ENCODE results near the gene RNF152.
A peak's percentile ranks its signal among the peaks of the same experiment; 100 is the strongest.

The RNF152 gene, protein sequence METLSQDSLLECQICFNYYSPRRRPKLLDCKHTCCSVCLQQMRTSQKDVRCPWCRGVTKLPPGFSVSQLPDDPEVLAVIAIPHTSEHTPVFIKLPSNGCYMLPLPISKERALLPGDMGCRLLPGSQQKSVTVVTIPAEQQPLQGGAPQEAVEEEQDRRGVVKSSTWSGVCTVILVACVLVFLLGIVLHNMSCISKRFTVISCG

DNA sequence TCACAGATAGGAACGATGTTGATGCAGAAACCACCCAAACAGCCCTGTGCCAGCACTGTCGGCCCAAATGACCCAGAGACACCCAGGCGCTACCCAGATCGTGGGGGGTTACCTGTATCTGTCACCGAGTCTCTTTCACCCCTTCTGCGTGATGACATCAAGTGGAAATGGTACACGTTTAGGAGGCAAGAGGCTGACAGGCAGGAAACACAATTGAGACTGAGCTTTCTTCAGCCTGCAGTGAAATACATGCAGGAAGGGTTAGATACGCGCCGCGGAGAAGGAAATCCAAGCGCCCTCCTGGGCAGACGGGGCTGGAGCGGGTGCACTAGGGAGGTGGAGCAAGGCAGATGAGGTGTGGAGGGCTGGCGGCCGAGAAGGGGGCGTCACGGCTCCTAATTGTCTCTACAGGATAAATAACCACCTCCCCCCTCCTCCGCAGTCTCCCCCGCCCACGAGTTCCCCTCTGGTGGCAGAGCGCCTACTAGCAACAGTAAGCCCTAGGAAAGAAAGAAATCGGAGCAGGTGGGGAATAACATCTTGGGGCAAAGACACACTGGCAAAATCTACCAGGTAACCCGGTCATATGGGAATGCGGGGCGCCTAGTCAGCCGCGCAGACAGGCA lies at the start of gene RNF152:
TSS of gene RNF152 (minus strand) at position 325 of the 626 bp plus-strand sequence. CDS start 76,544 bp downstream, outside the sequence.
- peak; percentile 75 for DNase-seq

GRCh38 chr18:61941948-61942471 lies 49.2 kb upstream of the RNF152 start:
- no peak for DNase-seq

- DNase-seq, result no peak
Observed at GRCh38 chr18:61939046-61939674, 46.4 kb upstream of the RNF152 start.

DNA sequence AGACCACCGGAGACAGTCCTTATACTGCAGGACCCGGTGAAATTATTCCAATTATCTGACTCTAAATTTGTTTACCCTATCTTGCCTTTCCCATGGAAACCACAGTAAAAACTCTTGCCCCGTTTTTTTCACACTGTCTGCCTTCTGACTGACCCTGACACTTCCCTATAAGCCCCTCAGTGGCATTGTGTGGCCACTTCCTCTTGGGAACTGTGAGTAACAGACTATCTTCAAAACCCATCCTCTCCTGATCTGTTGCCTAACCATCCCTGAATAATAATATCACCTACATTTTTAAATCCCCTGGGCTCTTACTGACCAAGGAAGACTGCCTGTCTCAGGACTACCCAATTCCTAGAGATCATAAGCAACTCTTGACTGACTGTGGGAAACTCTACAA lies 42.6 kb upstream of the RNF152 start:
- DNase-seq, result no peak

DNA sequence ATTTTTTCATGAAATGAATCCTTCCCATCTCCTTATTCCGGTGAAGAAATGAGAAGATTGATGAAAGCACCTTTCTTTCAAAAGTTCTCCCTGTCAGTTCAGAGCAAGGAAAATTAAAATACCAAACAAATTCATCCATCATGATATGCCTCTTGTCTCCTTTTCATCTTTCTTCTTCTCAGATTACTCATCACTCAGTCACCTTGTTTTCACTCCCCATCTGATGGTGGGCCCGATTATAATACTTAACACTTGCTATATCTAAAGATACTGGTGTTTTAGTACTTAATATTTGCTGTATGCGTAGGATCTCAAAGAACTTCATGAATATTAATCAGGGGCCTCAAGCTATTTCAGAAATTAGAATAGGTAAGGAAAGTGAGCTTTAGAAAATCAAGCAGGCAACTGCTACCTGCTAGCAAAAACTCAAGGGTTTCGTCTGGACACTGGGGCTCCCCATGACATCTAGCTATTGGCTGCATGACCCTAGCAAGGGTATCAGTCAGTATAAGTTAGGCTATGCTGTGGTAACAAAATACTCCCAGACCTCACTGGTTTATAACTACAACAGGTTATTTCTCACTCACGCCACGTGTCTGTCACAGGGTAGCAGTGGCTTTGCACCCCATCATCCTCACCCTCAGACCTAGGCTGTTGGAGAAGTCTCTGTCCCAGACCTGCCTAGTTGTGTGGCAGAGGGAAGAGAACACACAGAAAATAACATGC lies 39.0 kb upstream of the RNF152 start:
- DNase-seq, result no peak

DNA sequence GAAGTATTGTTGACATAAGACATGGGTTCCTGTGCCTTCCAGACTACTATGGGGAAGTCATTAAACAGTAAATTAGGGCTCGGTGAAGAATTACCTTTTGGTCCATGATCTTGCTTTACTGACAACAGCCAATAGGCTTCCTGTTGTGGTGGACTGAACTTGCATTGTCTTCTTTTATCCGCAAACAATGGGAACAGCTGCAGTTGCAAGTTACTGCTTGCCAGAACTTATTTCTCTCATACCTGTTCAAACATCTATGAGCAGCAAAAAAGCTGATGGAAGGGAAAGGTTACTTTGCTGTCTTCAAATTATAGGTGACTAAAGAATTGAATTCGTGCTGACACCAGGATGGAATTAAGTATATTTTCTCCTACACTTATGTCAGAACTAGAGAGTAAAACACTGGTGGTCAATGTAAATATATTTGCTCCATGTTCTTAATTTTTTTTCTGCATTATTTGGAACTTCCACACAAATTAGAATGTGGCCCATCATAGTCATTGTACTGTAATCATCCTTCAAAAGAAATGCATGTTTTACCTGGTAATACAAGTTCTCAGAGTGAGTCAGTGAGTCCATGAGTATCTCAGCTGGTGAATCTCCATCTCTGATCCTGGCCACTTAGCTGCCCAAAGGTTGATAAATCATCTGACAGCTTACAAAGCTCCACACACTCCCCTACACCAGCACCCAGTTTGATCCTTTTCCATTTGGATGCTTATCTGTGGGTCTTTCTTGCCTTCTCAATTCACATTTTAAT lies 37.3 kb upstream of the RNF152 start:
- peak; percentile 10 for DNase-seq

DNA sequence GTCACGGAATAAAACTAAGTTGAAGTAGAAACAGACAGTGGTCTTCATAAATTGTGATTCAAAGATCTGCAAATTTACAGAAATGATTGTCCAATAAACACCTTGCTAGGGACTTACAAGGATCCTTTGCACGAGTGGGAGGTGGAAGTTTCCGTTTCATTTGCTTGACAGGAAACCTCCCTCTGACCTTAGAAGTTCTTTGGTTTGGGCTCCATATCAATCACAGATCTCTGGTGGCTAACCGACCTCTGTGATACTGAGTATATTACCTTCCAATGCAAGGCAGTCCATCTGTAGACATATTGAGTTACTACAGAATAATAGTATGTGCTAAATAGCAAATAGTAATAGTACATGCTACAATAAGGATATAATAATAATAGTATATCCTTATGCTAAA lies 33.7 kb upstream of the RNF152 start:
- DNase-seq, result no peak

DNA sequence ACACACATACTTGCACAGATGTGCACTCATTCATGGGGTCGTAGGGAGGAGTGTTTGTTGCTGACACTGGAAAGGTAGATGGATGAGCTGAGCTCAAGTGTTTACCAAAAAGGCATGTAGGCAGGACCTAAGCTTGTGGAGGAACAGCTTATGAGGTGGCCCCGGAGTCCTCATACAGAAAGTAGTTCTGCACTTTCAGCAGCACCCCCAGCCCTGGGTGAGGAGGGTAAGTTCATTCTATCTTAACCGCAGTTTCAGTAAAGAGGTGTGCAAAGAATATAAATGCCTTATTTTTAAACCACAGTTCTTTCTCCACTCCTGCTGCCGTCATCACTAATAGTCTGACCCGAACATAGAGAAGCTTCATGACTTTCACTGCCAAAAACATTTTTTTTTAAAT lies 31.7 kb upstream of the RNF152 start:
- no peak for DNase-seq

- DNase-seq, result no peak
Observed at GRCh38 chr18:61922435-61922834, 29.6 kb upstream of the RNF152 start.

GRCh38 chr18:61921621-61922235 lies 28.9 kb upstream of the RNF152 start:
- DNase-seq, result no peak

- no peak for DNase-seq
Observed at GRCh38 chr18:61917818-61918217, 25.0 kb upstream of the RNF152 start.

DNA sequence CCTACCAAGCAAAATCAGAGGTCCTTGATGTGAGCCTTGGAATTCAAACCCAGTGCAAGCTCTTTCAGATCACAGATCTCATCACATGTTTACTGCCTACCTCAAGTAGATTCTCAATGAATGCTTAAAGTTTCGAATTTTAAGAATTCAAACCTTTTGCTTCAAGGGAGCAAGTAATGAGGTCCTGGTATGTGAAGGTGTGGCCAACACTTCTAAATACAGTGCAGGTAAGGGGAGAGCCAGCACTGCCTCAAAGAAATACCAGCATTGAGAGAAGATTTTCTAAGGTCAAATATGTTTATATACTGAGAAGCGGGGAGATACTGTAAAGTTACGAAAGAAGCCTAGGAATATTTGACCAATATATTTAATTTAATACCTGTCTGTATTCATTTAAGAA lies 19.7 kb upstream of the RNF152 start:
- DNase-seq, result no peak

GRCh38 chr18:61910101-61910500 lies 17.3 kb upstream of the RNF152 start:
- no peak for DNase-seq

GRCh38 chr18:61908661-61909060 lies 15.9 kb upstream of the RNF152 start:
- no peak for DNase-seq

DNA sequence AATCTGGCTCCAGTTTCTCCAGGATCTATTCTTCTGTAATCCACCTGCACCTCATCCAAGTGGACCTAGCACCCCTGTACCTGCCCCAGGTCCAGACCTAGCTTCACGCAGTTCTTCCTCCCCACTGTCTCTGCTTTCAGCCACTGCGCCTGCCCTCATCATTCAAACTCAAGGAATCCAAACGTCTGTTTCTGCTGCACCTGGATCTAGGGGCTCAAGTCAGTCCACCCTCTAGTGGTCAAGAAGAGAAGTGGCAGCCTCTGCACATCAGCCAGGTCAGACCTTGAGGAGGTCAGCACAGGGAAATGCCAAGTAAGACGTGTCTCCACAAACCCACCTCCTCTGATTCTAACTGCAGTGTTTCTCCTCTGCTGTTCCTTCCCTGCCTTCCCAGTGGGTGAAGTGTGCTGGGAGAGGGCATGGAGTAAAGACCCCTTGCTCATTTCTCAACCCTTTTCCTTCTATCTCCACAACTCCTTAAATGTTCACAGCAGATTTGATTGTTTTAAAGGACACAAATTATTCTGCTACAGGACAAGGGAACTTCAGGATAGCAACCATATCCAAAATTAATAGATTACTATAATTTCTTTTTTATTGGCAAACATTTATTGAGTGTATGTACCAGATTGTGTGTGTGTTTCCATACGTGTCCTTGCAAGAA lies 8.6 kb upstream of the RNF152 start:
- peak; percentile 70 for DNase-seq

DNA sequence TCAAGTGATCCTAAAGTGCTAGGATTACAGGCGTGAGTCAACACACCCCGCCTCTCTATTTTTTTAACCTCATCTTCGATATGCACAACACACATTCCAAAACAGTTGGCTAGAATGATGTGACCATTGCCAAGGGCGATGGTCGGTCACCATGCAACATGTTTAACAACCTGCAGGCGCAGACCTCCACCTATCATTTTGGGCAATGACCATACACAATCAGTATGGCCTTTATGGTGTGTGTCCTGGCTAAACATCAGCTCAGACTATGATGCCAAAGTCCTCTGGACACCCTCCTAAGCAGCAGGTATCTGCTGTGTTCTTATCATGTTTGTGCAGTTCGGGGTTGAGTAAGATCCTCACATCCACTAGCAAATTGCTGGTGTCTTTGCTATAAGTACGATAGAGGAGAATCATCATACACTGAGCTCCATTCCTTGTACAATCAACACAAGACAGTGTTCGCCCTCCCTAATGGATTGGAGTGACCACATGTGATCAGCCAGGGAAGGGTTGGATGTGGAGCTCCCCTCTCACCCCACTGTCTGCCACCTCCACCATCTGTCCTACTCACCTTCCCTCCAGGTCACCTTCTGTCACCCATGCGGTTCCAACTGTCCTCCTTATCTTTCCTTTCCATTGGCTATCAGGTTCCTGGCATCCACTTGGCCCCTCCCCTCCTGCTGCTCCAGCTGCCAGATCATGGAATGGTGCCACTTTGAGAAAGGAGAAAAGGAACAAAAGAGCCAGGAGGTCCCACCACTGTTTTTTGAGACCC lies 7.9 kb upstream of the RNF152 start:
- no peak for DNase-seq

GRCh38 chr18:61898640-61899101 lies 5.9 kb upstream of the RNF152 start:
- no peak for DNase-seq

DNA sequence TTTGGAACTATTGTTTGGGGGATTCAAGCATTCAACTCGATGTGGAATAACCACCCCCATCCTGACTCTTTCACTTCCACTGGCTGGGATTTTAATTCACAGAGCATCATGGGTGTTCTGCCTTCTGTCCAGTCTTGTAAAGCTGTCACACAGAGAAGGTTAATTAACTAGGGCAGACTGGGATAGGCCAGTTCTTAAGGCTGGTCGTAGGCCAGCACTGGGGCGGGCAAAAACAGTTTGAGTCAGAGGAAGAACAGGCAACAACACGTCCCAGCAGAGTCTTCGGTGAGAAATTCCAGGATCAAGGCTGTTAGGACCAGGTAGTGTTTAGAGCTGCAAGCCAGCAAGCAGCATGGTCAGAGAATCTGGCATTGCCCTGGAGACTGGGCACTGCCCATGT lies 4.0 kb upstream of the RNF152 start:
- DNase-seq, result no peak

GRCh38 chr18:61896118-61896517 lies 3.3 kb upstream of the RNF152 start:
- DNase-seq, result no peak

DNA sequence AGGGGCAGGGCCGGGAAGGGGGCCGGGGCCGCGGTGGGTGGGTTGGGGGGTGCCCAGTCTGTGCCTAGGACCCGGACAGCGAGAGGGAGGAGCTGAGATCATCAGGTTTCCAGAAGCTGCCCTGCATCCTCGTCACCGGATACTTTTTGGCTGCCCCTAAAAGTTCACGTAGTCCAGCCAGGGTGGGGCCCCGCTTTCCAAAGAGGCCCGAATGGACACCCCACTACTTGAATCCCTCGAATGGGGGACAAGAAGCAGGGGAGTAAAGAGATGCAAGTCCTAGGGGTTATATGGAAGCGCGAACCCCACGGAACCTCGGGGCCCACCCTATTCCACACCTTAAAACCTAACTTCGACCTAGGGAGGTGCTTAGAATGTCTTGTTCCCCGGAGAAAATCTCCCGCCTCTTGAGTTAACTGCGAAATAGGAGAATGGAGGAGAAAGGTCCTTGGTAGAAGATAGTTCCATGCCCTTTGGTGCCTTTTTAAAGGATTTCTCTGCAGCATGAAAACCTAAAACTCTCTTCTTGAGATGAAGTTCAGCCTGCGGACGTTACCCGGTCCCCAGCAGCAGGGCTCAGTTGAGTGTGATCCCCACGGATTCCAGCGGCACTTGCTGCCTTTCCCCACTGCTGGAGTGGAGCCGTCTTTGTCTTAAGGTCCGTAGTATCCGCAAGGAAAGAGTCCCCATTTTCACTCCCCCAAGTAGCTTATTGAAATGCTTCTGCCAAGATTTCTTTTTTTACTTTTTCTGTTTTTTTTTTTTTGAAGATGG lies 2.1 kb upstream of the RNF152 start:
- DNase-seq, result no peak

Data from NCI-H1092 treated with DMSO at 0.1 percent for 48 hours (cell line).